Prostate gland (tissue), 2 donors: ENCODE data around the gene CNST. TPM values are rescaled to one million over a fixed set of nuclear protein-coding genes. Genes with fewer than 3 reads are reported as not detected.

ENCODE experiments used
- DNase-seq: peaks from one replicate; pipeline ENCODE4 v3.0.0-alpha.2; 2019; ENCODE audit warnings: low spot score
- H3K27ac ChIP-seq, 2 donors: fragments of 200-600 bp; sonication (generic); 2 replicates each; pipeline ENCODE4 v1.5.1; 2017 to 2019
- H3K27me3 ChIP-seq: fragments of 200-600 bp; sonication (generic); replicated peaks from 2 replicates; pipeline ENCODE4 v1.5.1; 2019; ENCODE audit not compliant: insufficient read depth
- H3K36me3 ChIP-seq, 2 donors: fragments of 200-600 bp; sonication (generic); 1 replicate in 1 of 2; 2 replicates in 1 of 2; pipeline versions ENCODE4 v1.5.1 to v1.8.1; 2017 to 2019
- H3K4me1 ChIP-seq: fragments of 200-600 bp; sonication (generic); replicated peaks from 2 replicates; pipeline ENCODE4 v1.5.1; 2019
- H3K4me3 ChIP-seq, 2 donors: fragments of 200-600 bp; sonication (generic); 2 replicates each; pipeline ENCODE4 v1.5.1; 2017 to 2019
- H3K9me3 ChIP-seq: fragments of 200-600 bp; sonication (generic); 2 replicates; pipeline ENCODE4 v1.5.1; 2017
- POLR2A ChIP-seq: fragments of 450-650 bp; IDR thresholded peaks from one replicate; pipeline ENCODE4 v1.6.1; 2016; ENCODE audit warnings: antibody characterized with exemption, mild to moderate bottlenecking
- POLR2AphosphoS5 ChIP-seq: sonication (generic); formaldehyde crosslinking; IDR thresholded peaks from one replicate; pipeline ENCODE4 v1.6.1; 2017; ENCODE audit warnings: antibody characterized with exemption
- WGBS: methylation state at CpG from one replicate; pipeline ENCODE4 v1.1.5; 2018; 5-methylcytosine and 5-hydroxymethylcytosine counted together
- intact Hi-C: fragments of 100-400 bp; cut with DNase I; formaldehyde crosslinking; loops from one replicate; pipeline ENCODE4 v1.14.2; 2022
- total RNA-seq, 2 donors: library from RNA; depleted of rRNA; stranded (reverse); fragments of >200 nt; gene quantifications; one replicate each; pipeline ENCODE4 v1.1.0, GENCODE V29; 2016
- TF ChIP-seq, protein P1 (sequence below), 4 experiments: fragments of 200-600 bp in 2 of 4; fragments of 450-650 bp in 2 of 4; sonication (generic) in 2 of 4; IDR thresholded peaks; 1 replicate in 3 of 4; 2 replicates in 1 of 4; pipeline ENCODE4 v1.5.1; 2016 to 2019; ENCODE audit warnings: antibody characterized with exemption in 4 of 4, mild to moderate bottlenecking in 2 of 4, moderate library complexity in 2 of 4

CNST gene
- total RNA-seq, 2 donors from 2014 or later: 19.4 to 52.6 TPM

DNA sequence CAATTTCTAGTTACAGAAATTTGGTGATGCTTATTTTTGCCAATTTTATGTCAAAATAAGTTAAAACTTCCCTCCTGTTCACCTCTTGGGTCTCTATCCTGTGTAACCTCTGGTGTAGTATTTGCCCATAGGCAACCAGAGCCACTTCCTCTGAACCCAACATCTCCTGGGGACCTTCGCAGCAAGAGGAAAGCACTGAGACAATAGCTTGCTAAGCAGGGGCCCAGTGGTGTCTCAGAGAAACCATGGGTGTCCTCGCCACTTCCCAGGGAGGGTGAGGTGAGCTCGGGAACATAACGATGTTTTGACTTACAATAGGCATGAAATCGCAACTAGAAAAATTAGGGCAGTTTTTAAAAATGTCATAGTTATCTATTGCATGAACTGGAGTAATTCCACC, 101.5 kb downstream of the CNST start:
- Histone ChIP-seq H3K9me3 (no peaks in the 10 kb centered on the region), H3K4me1 (no peaks in the 10 kb centered on the region), H3K27me3 (no peaks in the 10 kb centered on the region), H3K4me3 (no peak overlapping the region), H3K27ac (no peak overlapping the region), H3K36me3 (no peaks in the 10 kb centered on the region)
- 82% methylated on average over 5 of the region's 5 CpGs for WGBS
- no peak for DNase-seq
- intact Hi-C loops: no loop called here
- TF ChIP-seq POLR2A: no peak
- TF ChIP-seq, protein P1, sequence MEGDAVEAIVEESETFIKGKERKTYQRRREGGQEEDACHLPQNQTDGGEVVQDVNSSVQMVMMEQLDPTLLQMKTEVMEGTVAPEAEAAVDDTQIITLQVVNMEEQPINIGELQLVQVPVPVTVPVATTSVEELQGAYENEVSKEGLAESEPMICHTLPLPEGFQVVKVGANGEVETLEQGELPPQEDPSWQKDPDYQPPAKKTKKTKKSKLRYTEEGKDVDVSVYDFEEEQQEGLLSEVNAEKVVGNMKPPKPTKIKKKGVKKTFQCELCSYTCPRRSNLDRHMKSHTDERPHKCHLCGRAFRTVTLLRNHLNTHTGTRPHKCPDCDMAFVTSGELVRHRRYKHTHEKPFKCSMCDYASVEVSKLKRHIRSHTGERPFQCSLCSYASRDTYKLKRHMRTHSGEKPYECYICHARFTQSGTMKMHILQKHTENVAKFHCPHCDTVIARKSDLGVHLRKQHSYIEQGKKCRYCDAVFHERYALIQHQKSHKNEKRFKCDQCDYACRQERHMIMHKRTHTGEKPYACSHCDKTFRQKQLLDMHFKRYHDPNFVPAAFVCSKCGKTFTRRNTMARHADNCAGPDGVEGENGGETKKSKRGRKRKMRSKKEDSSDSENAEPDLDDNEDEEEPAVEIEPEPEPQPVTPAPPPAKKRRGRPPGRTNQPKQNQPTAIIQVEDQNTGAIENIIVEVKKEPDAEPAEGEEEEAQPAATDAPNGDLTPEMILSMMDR (IDR thresholded peaks at IDR 0.05): no peak
- no peak for TF ChIP-seq POLR2AphosphoS5

DNA sequence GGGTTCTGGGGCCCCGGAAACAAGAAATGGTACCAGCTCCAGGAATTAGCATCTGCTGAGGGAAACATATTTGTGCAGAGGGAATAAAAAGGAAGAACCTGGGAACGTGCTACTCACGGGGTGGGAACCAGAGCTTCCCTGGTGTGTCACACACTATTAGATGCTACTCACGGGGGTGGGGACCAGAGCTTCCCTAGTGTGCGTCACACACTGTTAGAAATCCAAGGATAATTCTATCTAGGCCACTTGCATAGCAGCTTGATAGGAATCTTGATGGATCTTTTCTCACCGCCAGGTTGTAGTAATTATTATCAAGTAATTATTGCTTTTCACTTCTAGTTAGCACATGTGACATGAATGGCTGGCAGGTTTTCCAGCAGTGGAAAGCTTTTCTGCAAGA, 103.4 kb downstream of the CNST start:
- DNase-seq: no peak
- no peaks in the 10 kb centered on the region for H3K9me3 ChIP-seq
- H3K4me1 ChIP-seq: no peaks in the 10 kb centered on the region
- H3K27ac ChIP-seq: no peak overlapping the region
- no peaks in the 10 kb centered on the region for H3K36me3 ChIP-seq
- TF ChIP-seq POLR2A (no peak), POLR2AphosphoS5 (no peak)
- TF ChIP-seq, protein P1 (IDR thresholded peaks at IDR 0.05): no peak
- intact Hi-C loops: no loop called here
- 82% methylated on average over 6 of the region's 6 CpGs for WGBS
- no peaks in the 10 kb centered on the region for H3K27me3 ChIP-seq
- no peak overlapping the region for H3K4me3 ChIP-seq

DNA sequence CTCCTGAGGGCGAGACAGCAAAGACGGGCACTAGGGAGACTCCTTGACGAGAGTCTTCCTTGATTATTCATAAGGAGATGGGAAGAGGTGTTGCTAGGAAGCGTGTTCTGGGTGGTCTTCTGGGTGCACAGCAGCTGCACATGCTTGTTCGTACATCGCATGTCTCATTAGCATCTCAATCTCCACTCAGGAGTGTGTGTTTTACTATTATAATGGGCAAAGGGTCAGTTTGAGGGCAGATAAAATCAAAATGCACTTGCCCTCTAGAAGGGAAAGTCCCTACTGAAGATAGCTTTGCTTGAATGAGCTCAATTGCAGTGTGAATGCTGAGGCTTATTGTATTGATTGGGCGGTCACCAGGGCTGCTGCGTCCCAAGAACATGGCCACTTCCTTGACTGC, 107.8 kb downstream of the CNST start:
- TF ChIP-seq POLR2AphosphoS5 (no peak), POLR2A (no peak)
- TF ChIP-seq, protein P1 (IDR thresholded peaks at IDR 0.05): no peak
- 85% methylated on average over 8 of the region's 8 CpGs for WGBS
- H3K27ac ChIP-seq: no peak overlapping the region
- no peaks in the 10 kb centered on the region for H3K9me3 ChIP-seq
- intact Hi-C loops: no loop called here
- H3K27me3 ChIP-seq: no peaks in the 10 kb centered on the region
- no peaks in the 10 kb centered on the region for H3K36me3 ChIP-seq
- no peak overlapping the region for H3K4me3 ChIP-seq
- no peak for DNase-seq
- no peaks in the 10 kb centered on the region for H3K4me1 ChIP-seq

DNA sequence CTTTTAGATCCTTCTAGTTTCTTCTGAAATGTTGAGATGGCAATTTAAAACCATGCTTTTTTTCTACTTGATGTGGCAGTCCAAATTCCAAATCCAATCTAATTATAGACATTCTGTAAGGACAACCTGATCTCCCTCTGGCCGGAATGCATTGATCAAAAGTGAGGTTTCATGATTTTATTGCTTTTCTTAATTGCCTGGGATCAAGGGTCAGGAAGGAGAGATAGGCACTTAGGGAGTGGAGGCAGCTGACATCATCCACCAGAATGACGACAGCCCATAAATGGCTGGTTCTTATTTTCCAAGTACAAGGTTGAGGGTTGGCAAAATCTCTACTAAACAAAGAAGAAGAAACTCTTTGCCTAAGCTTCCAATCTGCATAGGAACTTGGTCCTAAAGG, 111.6 kb downstream of the CNST start:
- no peak for DNase-seq
- no peaks in the 10 kb centered on the region for H3K9me3 ChIP-seq
- TF ChIP-seq POLR2AphosphoS5: no peak
- TF ChIP-seq, protein P1 (IDR thresholded peaks at IDR 0.05): no peak
- no peak for TF ChIP-seq POLR2A
- 40% methylated on average over 2 of the region's 2 CpGs for WGBS
- H3K27ac ChIP-seq: no peak overlapping the region
- no peaks in the 10 kb centered on the region for H3K36me3 ChIP-seq
- H3K27me3 ChIP-seq: no peaks in the 10 kb centered on the region
- no peaks in the 10 kb centered on the region for H3K4me1 ChIP-seq
- no peak overlapping the region for H3K4me3 ChIP-seq
- intact Hi-C loops: no loop called here

DNA sequence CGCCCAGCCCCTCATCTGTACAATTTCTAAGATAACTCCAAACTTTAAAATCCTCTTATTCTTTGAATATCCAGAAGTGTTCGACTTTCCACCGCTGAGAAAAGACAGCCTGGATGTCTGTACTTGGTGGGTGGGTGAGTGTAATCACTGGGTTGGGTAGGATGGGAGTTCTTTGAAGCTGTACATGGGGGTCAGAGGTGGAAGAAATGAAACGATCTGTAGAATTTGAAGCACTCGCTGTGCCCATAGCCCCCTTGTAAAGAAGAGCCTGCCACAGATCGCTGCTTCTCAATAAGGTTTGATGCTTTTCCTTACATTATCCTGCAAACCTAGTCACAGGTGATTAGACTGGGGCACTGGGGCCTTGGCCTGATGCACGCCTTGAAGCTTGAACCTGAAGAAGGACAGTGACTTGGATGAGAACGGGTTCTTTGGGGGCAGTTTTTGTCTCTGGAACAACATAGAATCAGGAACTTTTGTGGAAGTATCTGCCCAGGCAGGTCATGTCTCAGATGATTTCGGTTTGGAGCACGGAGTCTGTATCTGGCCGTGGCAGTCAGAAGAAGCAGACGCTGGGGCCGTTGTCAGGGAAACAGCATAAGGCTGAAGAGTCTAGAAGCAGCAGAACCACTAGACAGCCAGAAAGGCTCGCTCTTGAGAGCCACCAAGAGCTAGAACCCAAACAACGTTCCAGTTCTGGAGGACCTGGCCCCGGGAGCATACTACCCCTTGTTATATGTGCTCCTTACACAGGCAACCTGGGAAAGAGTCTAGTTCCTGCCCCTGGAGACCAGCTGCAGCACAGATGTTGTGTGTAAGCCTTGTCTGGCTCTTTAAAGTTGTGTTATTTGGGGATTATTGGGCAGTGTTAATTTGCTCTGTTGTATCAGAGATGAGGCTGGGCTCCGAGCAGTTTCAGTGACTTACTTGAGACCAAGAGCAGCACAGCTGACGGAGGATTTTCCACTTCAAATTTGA, 112.8 kb downstream of the CNST start:
- Histone ChIP-seq H3K4me3 (no peak overlapping the region), H3K27me3 (no peaks in the 10 kb centered on the region), H3K9me3 (no peaks in the 10 kb centered on the region), H3K36me3 (no peaks in the 10 kb centered on the region), H3K4me1 (no peaks in the 10 kb centered on the region), H3K27ac (no peak overlapping the region)
- no peak for DNase-seq
- 66% methylated on average over 18 of the region's 18 CpGs for WGBS
- intact Hi-C loops: no loop called here
- no peak for TF ChIP-seq POLR2A
- TF ChIP-seq, protein P1 (IDR thresholded peaks at IDR 0.05): no peak
- TF ChIP-seq POLR2AphosphoS5: no peak
